IMR-90 (cell line): ENCODE measurements around the gene AADACL3.

Experiments used
- CEBPB ChIP-seq: IDR thresholded peaks from 2 replicates; pipeline ENCODE4 v1.6.1; 2012; ENCODE audit warnings: low read depth, low read length, improper control_type of control experiment
- CTCF ChIP-seq: conservative IDR thresholded peaks from 2 replicates; pipeline ENCODE4 v1.5.1; 2012; ENCODE audit warnings: mild to moderate bottlenecking, low read depth, low read length, improper control_type of control experiment
- ELK1 ChIP-seq: fragments of 150-350 bp; IDR thresholded peaks from 2 replicates; pipeline ENCODE4 v1.6.1; 2016; ENCODE audit warnings: low read depth, mild to moderate bottlenecking, low read length, moderate library complexity, borderline replicate concordance
- POLR2A ChIP-seq: IDR thresholded peaks from 2 replicates; pipeline ENCODE4 v1.6.1; 2012; ENCODE audit warnings: mild to moderate bottlenecking, low read depth, low read length

DNA sequence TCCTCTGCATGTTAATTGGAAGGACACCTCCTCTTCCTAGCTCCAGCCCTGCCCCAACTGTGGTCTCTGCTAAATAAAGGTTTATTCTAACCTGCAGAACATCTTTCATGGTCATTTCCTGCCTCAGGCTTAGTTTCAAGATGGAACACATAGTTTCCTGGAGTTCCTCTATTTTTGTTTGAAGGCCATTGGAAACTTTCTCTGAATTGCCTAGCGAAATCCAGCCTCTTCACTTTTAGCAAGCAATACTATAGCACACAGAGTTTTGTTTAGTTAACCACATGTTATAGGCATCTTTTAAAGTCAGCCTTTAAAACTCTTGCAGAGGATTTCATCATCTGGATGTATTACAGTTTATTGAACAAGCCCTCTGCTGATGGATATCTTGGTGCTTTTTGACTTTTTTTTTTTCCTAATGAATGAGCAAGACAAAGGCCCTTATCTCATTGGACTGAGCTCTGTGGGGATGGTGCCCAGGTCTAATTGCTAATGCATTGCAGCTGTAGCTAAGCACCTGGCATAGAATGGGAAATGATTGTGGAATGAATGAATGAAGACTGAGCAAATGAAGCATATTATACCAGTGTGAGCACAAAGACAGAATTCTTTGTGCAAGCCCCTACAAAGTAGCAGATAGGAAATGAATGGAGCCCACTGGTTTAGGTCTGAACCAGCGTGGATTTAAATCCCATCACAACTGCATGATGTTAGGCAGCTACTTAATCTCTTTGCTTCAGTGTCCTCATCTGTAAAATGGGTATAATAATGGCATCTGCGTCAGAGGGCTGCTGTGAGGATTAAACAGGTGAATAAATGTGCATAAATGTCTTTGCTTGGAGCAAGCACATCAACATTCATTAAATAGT, 29.4 kb downstream of the AADACL3 start:
- TF ChIP-seq CTCF (no peak), POLR2A (no peak), ELK1 (no peak), CEBPB (no peak)
